Dendritic cell treated with granulocyte-macrophage colony-stimulating factor and Interleukin-4, amounts not matched to agents 40 ng/mL and 50 ng/mL, for 4 days (primary cell): ENCODE results near the gene KRT86.
"Not testable (repeated sequence)": the region's sequence is repeated elsewhere in the genome, so short reads cannot be mapped to it uniquely, and the experiment has no call there.

Source experiments
- H3K27ac Mint-ChIP-seq: one replicate; pipeline ENCODE4 v1.8.0; 2022; ENCODE audit warnings: mild to moderate bottlenecking, mixed read lengths
- H3K27me3 Mint-ChIP-seq: one replicate; pipeline ENCODE4 v1.8.0; 2022; ENCODE audit warnings: mild to moderate bottlenecking, mixed read lengths
- H3K36me3 Mint-ChIP-seq: one replicate; pipeline ENCODE4 v1.8.0; 2022; ENCODE audit warnings: low read depth, mixed read lengths
- H3K4me1 Mint-ChIP-seq: one replicate; pipeline ENCODE4 v1.8.0; 2022; ENCODE audit warnings: low read depth, mixed read lengths
- H3K4me3 Mint-ChIP-seq: one replicate; pipeline ENCODE4 v1.8.0; 2022; ENCODE audit warnings: mild to moderate bottlenecking, moderate library complexity, mixed read lengths
- H3K9me3 Mint-ChIP-seq: one replicate; pipeline ENCODE4 v1.8.0; 2022; ENCODE audit warnings: mixed read lengths
- intact Hi-C: fragments of 100-400 bp; cut with micrococcal nuclease; formaldehyde crosslinking; loops from one replicate; pipeline ENCODE4 v1.15.0; 2022

Gene KRT86

GRCh38 chr12:52253391-52254179, 20.9 kb upstream of the KRT86 start:
- Mint-ChIP-seq H3K27me3 (peaks cover 96% of the 10 kb centered on the region), H3K27ac (no peak overlapping the region), H3K9me3 (no peaks in the 10 kb centered on the region), H3K4me3 (no peak overlapping the region), H3K4me1 (peaks cover 25% of the 10 kb centered on the region), H3K36me3 (no peaks in the 10 kb centered on the region)
- intact Hi-C loops, result no loop called here

- Mint-ChIP-seq H3K27ac (no peak overlapping the region), H3K4me1 (peaks cover 27% of the 10 kb centered on the region), H3K36me3 (no peaks in the 10 kb centered on the region), H3K27me3 (peaks cover 95% of the 10 kb centered on the region), H3K4me3 (no peak overlapping the region), H3K9me3 (no peaks in the 10 kb centered on the region)
- intact Hi-C loops, result no loop called here
These were observed 20.1 kb upstream of the KRT86 start for GRCh38 chr12:52254180-52254964.

- Mint-ChIP-seq H3K9me3 (no peaks in the 10 kb centered on the region), H3K27me3 (peaks cover 95% of the 10 kb centered on the region), H3K27ac (no peak overlapping the region), H3K4me3 (no peak overlapping the region), H3K36me3 (no peaks in the 10 kb centered on the region), H3K4me1 (peaks cover 27% of the 10 kb centered on the region)
- intact Hi-C loops, result no loop called here
These were observed 19.3 kb upstream of the KRT86 start for GRCh38 chr12:52254965-52255751.

- Mint-ChIP-seq H3K4me1 (peaks cover 34% of the 10 kb centered on the region), H3K27ac (no peak overlapping the region), H3K27me3 (peaks cover 95% of the 10 kb centered on the region), H3K4me3 (no peak overlapping the region), H3K9me3 (no peaks in the 10 kb centered on the region), H3K36me3 (no peaks in the 10 kb centered on the region)
- intact Hi-C loops, result no loop called here
These were observed 18.4 kb upstream of the KRT86 start for GRCh38 chr12:52255926-52256583.

DNA sequence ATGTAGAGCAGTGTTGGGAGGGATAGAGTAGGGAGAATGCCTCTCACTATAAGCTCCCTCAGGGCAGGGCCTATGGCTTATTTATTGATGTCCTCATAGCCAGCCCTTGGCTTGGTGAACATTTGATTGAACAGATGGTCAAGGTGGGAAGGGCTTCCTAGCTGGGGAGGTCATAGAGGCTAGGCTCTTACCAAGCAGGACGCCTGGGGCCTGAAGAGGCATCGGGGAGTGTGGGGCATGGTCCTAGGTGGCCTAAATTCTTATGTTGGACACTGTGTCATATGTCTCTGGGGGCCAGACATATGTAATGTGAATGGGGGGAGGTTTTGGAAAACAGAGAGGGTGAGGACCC, 17.9 kb upstream of the KRT86 start:
- peaks cover 33% of the 10 kb centered on the region for H3K4me1 Mint-ChIP-seq
- intact Hi-C loops, result no loop called here
- peaks cover 98% of the 10 kb centered on the region for H3K27me3 Mint-ChIP-seq
- H3K9me3 Mint-ChIP-seq, result no peaks in the 10 kb centered on the region
- no peak overlapping the region for H3K27ac Mint-ChIP-seq
- H3K36me3 Mint-ChIP-seq, result no peaks in the 10 kb centered on the region
- no peak overlapping the region for H3K4me3 Mint-ChIP-seq

GRCh38 chr12:52257074-52257551, 17.3 kb upstream of the KRT86 start:
- Mint-ChIP-seq H3K27me3 (peaks cover 95% of the 10 kb centered on the region), H3K27ac (no peak overlapping the region), H3K4me1 (peaks cover 28% of the 10 kb centered on the region), H3K4me3 (no peak overlapping the region), H3K9me3 (no peaks in the 10 kb centered on the region), H3K36me3 (no peaks in the 10 kb centered on the region)
- intact Hi-C loops, result no loop called here

GRCh38 chr12:52257922-52258321, 16.5 kb upstream of the KRT86 start:
- H3K27me3 Mint-ChIP-seq, result peaks cover 94% of the 10 kb centered on the region
- H3K9me3 Mint-ChIP-seq, H3K36me3 Mint-ChIP-seq, H3K27ac Mint-ChIP-seq, intact Hi-C loops, H3K4me3 Mint-ChIP-seq: not testable (repeated sequence)
- H3K4me1 Mint-ChIP-seq, result peaks cover 27% of the 10 kb centered on the region

DNA sequence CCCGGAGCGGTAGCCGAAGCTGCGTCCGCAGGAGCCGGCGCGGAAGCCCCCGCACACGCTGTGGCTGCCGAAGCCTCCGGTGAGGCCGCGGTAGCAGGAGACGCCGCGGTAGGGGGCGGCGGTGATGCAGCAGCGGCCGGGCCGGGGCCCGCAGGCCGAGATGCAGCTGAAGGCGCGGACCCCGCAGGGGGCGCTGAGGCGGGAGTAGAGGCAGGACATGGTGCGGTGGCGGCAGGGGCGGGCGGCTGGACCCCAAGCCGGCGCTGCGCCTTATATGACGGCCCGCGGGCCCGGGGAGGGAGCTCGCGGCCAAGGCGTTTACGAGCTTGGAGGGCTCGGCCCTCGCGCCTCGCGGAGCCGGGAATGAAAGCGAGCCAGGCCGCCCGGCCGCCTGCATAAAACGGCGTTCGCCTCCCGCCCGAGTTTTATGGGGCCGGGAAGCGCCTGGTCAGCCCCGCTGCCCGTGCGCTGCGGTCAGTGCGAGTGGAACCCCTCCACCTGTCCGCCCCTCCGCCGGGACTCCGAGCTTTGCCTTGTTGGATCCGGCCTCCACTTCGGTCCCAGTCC, 16.0 kb upstream of the KRT86 start:
- H3K4me1 Mint-ChIP-seq, result peaks cover 27% of the 10 kb centered on the region

DNA sequence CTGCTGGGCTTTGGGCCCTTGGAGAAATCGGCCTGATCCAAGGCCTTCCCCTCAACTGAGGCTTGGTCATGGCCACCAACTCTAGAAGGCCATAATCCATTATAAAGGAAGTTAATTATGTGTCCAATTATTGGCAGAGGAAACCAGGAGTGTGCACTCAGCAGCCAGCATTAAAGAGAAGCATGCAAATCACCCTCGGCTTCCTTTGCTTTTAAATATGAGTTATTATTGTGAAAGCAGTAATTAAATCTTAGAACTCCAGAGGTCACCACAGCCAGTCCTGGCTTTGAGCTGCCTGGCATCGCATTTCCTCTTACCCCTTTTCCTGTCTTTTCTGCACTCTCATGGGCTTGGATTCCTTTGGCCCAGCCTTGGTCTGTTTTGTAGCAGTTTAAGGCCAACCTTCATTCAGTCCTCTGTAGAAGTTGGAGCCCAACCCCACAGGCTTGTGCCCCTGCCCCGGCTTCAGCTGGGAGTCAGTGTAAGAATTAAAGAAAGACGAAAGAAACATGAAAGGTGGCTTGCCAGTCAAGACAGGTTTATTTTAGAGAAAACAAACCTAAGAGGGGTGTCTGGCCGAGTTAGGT, 14.7 kb upstream of the KRT86 start:
- no peak overlapping the region for H3K4me3 Mint-ChIP-seq
- H3K27me3 Mint-ChIP-seq, result peaks cover 89% of the 10 kb centered on the region
- H3K4me1 Mint-ChIP-seq, result peaks cover 27% of the 10 kb centered on the region
- H3K9me3 Mint-ChIP-seq, result no peaks in the 10 kb centered on the region
- intact Hi-C loops, result no loop called here
- no peaks in the 10 kb centered on the region for H3K36me3 Mint-ChIP-seq
- no peak overlapping the region for H3K27ac Mint-ChIP-seq

More for the DNA sequence above, 16.0 kb upstream of the KRT86 start:
- Mint-ChIP-seq H3K36me3 (no peaks in the 10 kb centered on the region), H3K27ac (no peak overlapping the region), H3K4me3 (no peak overlapping the region), H3K9me3 (no peaks in the 10 kb centered on the region), H3K27me3 (peaks cover 94% of the 10 kb centered on the region)
- intact Hi-C loops, result no loop called here

DNA sequence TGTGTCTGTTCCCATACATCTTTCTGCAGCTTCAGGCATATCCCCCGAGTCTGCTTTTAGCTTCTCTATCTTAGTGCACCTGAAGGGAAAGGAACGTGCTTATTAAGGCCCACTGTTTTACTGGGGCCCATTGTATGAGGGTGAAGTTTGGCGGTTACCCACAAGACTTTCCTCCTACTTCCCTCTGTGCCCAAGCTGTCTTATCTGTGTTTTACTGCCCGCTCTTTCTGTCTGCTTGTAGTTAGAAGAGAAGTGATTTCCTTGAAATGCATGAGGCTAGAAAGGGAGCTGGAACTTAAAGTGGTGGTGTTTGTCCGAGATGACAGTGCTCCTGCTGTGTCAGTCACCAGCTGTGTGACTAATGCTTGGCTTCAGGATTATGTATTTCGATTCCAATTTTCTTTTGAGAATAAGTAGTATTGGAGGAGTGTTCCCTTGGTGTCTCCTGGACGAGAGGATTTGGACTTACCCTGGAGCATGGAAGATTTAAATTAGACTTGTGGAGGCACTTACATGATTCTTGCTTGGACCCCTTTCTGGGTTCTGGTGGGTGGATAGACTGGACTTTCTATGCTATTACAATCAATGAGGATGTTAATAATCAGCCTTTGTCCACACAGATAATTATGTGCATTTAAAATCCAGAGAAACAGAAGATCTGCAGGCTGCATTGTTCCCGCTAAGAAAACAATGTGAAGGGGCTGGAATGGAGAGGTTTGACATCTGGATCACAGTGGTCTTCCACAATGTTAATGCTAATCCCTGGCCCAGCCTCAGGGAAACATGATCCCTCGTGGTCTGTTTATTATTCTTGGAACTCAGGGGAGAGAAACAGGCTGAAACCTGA, 13.9 kb upstream of the KRT86 start:
- Mint-ChIP-seq H3K4me1 (peaks cover 28% of the 10 kb centered on the region), H3K9me3 (no peaks in the 10 kb centered on the region), H3K27ac (no peak overlapping the region), H3K27me3 (peaks cover 80% of the 10 kb centered on the region), H3K36me3 (no peaks in the 10 kb centered on the region), H3K4me3 (no peak overlapping the region)
- intact Hi-C loops, result no loop called here

DNA sequence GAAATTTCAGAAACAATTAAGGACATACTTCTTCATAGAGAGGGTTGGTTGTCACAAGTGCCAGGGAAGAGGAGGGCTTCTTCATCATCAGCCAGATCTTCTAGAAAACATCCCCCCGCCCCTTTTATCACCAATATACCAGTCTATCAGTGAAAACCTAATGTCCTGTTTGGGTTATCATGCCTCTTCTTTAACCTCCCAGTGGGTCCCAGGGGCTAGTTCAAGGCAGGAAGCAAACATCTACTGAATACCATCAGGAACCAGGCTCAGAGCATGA, 13.3 kb upstream of the KRT86 start:
- peaks cover 28% of the 10 kb centered on the region for H3K4me1 Mint-ChIP-seq
- peaks cover 76% of the 10 kb centered on the region for H3K27me3 Mint-ChIP-seq
- no peaks in the 10 kb centered on the region for H3K9me3 Mint-ChIP-seq
- H3K4me3 Mint-ChIP-seq, result no peak overlapping the region
- H3K27ac Mint-ChIP-seq, result no peak overlapping the region
- H3K36me3 Mint-ChIP-seq, result no peaks in the 10 kb centered on the region
- intact Hi-C loops, result no loop called here

DNA sequence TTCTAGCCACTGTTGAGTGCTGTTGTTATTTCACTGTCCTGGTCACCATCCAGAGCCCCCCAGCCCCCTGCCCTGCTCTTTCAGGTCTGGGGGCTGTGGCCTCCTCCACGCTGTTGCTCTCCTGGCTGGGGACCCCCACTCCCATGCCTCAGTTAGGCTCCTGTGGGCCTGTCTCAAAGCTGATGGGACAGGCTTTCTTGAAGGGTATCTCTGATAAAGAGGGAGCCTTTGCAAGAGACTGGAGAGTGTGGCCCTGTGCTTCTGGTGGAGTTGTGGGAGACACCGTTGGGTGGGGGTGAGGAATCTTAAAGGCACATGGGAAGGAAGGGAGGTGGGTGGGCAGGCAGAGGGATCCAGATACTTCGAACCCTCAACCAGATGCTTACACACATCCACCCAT, 12.2 kb upstream of the KRT86 start:
- Mint-ChIP-seq H3K27ac (no peak overlapping the region), H3K27me3 (peaks cover 66% of the 10 kb centered on the region), H3K36me3 (no peaks in the 10 kb centered on the region), H3K9me3 (no peaks in the 10 kb centered on the region), H3K4me3 (no peak overlapping the region), H3K4me1 (peaks cover 28% of the 10 kb centered on the region)
- intact Hi-C loops, result no loop called here
